Osteocyte (in vitro differentiated cells): ENCODE data around the gene GLIS1. TPM values are rescaled to one million over a fixed set of nuclear protein-coding genes. Genes with fewer than 3 reads are reported as not detected.
A peak's percentile ranks its signal among the peaks of the same experiment; 100 is the strongest.

Source experiments
- DNase-seq: peaks from one replicate; pipeline ENCODE4 v3.0.0; 2021; ENCODE audit warnings: mixed read lengths; ENCODE audit not compliant: unreplicated experiment; ENCODE audit errors: extremely low spot score
- H3K27ac Mint-ChIP-seq: one replicate; pipeline ENCODE4 v1.8.0; 2021; ENCODE audit warnings: mild to moderate bottlenecking, mixed read lengths; ENCODE audit not compliant: unreplicated experiment
- H3K27me3 Mint-ChIP-seq: one replicate; pipeline ENCODE4 v1.8.0; 2021; ENCODE audit warnings: mixed read lengths; ENCODE audit not compliant: unreplicated experiment
- H3K36me3 Mint-ChIP-seq: one replicate; pipeline ENCODE4 v1.8.0; 2021; ENCODE audit warnings: mixed read lengths; ENCODE audit not compliant: unreplicated experiment
- H3K4me1 Mint-ChIP-seq: one replicate; pipeline ENCODE4 v1.8.0; 2021; ENCODE audit warnings: mixed read lengths; ENCODE audit not compliant: unreplicated experiment
- H3K4me3 Mint-ChIP-seq: one replicate; pipeline ENCODE4 v1.8.0; 2021; ENCODE audit warnings: mild to moderate bottlenecking, moderate library complexity, mixed read lengths; ENCODE audit not compliant: unreplicated experiment
- H3K9me3 Mint-ChIP-seq: one replicate; pipeline ENCODE4 v1.8.0; 2021; ENCODE audit warnings: mixed read lengths; ENCODE audit not compliant: unreplicated experiment
- total RNA-seq: library from RNA; stranded (reverse); gene quantifications from 2 replicates; pipeline ENCODE4 v1.2.1, GENCODE V29; 2021
- TF ChIP-seq, protein P1 (sequence below): fragments of 200-600 bp; sonication (generic); IDR thresholded peaks from 2 replicates; pipeline ENCODE4 v1.5.0; 2021; ENCODE audit warnings: antibody characterized with exemption, mild to moderate bottlenecking, moderate library complexity

Gene GLIS1
- total RNA-seq, 1 donor from 2014 or later, result 38.3 TPM

DNA sequence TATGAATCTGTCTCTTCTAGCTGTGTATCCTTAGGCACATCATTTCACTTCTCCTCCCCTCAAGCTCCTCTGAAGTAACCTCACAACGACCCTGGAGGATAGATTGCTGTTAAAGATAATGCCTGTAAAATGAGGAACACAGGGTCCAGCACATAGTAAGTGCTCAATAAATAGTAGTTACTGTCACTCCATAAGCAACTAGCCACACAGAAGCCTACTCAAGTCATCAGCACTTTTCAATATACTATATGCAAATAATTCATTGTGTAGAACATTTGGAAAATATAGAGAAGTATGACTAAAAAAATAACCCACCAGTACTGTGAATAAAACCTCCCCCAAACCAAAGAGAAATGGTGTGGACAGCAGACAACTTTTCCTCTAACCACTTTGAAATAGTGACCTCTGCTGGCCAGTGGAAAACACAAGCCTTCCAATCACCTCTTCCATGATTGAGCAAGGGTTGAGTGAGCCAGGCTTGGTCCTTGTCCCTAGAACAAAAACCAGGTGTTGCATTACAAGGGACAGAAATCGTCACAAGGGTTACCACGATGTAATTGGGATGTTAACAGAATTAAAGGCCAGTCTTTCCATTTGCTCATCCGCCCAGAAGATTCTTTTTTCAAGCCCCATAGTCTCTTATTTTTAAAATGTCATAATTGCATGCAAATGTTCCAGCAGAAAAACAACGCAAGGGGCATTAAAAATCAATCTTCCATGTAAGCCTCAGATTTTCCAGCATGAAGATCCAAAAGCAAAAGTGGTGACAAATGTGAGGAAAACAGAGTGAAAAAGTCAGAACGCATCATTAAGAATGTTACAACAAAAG, 15.7 kb upstream of the GLIS1 start:
- H3K9me3 Mint-ChIP-seq, result no peaks in the 10 kb centered on the region
- peak; percentile 82 for DNase-seq

DNA sequence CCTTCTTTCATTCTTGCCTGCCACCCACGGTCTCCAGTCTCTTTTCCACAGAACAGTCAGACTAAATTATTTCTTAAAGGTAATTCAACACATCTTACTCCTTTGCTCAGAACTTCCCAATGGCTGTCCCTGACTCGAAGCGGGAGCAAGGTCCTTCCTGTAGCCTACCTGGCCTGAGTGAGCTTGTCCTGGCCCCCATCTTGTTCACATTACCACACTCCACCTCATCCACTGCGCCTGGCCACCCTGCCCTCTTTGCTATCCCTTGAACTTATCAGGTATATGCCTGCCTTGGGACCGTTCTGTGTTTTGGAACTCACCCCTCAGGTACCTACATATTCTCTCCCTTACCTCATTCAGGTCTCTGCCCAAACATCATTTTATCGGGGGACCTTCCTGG, 13.3 kb upstream of the GLIS1 start:
- TF ChIP-seq, protein P1, sequence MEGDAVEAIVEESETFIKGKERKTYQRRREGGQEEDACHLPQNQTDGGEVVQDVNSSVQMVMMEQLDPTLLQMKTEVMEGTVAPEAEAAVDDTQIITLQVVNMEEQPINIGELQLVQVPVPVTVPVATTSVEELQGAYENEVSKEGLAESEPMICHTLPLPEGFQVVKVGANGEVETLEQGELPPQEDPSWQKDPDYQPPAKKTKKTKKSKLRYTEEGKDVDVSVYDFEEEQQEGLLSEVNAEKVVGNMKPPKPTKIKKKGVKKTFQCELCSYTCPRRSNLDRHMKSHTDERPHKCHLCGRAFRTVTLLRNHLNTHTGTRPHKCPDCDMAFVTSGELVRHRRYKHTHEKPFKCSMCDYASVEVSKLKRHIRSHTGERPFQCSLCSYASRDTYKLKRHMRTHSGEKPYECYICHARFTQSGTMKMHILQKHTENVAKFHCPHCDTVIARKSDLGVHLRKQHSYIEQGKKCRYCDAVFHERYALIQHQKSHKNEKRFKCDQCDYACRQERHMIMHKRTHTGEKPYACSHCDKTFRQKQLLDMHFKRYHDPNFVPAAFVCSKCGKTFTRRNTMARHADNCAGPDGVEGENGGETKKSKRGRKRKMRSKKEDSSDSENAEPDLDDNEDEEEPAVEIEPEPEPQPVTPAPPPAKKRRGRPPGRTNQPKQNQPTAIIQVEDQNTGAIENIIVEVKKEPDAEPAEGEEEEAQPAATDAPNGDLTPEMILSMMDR, result no peak
- Mint-ChIP-seq H3K9me3 (no peaks in the 10 kb centered on the region), H3K4me1 (no peaks in the 10 kb centered on the region), H3K4me3 (no peak overlapping the region), H3K36me3 (no peaks in the 10 kb centered on the region), H3K27ac (no peak overlapping the region), H3K27me3 (no peaks in the 10 kb centered on the region)
- peak; percentile 48 for DNase-seq

More for the DNA sequence above, 15.7 kb upstream of the GLIS1 start:
- TF ChIP-seq, protein P1, result peak; percentile 81
- Mint-ChIP-seq H3K27ac (no peak overlapping the region), H3K36me3 (no peaks in the 10 kb centered on the region), H3K27me3 (no peaks in the 10 kb centered on the region), H3K4me3 (no peak overlapping the region), H3K4me1 (no peaks in the 10 kb centered on the region)

DNA sequence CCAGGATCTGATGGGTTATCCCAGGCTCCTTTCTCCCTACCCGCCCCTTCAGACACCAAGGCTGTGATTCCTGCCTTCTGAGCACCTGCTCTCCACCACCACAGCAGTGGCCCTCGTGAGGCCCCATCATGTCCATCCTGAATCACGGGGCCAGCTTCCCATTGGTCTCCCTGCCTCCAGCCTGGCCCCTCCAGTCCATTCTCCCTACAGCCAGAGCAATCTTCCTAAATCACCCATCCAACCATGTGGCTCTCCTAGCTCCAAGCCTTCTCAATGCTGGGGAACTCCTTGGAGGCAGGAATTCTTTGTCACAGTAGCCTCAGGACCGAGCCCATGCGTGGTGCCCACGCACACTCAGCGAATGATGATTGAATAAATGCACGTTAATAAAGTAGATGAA, 8.9 kb upstream of the GLIS1 start:
- no peak overlapping the region for H3K27ac Mint-ChIP-seq
- no peaks in the 10 kb centered on the region for H3K36me3 Mint-ChIP-seq
- TF ChIP-seq, protein P1, result no peak
- no peak overlapping the region for H3K4me3 Mint-ChIP-seq
- no peaks in the 10 kb centered on the region for H3K27me3 Mint-ChIP-seq
- peak; percentile 54 for DNase-seq
- peaks cover 4% of the 10 kb centered on the region for H3K9me3 Mint-ChIP-seq
- H3K4me1 Mint-ChIP-seq, result no peaks in the 10 kb centered on the region

DNA sequence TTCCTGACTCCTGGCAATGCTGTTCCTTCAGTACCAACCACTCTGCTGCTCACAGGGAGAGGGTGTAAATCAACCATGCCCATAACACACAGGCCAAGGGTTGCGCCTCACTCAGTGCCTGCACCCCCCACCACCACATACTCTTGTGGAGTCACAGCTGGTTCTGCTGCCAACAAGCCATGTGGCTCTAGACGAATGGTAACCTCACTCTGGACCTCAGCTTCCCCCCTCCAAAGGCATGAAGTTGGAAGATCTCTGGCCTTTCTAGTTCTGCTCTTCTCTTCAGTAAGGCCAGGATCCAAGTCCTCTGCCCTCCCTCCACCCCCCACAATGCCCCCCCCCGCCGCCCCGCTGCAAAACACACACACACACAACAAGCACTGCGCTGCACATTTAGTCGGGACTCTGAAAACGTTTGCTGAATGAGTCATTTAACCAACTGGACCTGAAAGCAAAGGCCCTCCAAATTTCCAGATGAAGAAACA, 1.7 kb upstream of the GLIS1 start:
- Mint-ChIP-seq H3K27me3 (no peaks in the 10 kb centered on the region), H3K4me1 (peaks cover 38% of the 10 kb centered on the region), H3K27ac (peak overlapping the region; percentile 89), H3K4me3 (peak overlapping the region; percentile 58), H3K36me3 (peaks cover 5% of the 10 kb centered on the region), H3K9me3 (peaks cover 5% of the 10 kb centered on the region)
- DNase-seq, result no peak
- TF ChIP-seq, protein P1, result no peak
